GM12873 (cell line): ENCODE results near the gene MCCC1.

ENCODE experiments used
- CTCF ChIP-seq: IDR thresholded peaks from 2 replicates; pipeline ENCODE4 v1.5.1; 2012; ENCODE audit warnings: low read depth, mild to moderate bottlenecking, moderate library complexity, low read length, control low read depth; ENCODE audit not compliant: insufficient read depth; ENCODE audit errors: missing control alignments

MCCC1 gene

GRCh38 chr3:182967218-182968204 lies 131.8 kb downstream of the MCCC1 start:
- no peak for TF ChIP-seq CTCF

GRCh38 chr3:182965861-182966366 lies 133.4 kb downstream of the MCCC1 start:
- no peak for TF ChIP-seq CTCF
